Stimulated activated CD8-positive, alpha-beta memory T cell treated with anti-CD3 and anti-CD28 coated beads, Interleukin-4, amount 100 ng/mL, for 48 hours (primary cell): ENCODE results near the gene WDR91.
"Not testable (repeated sequence)": the region's sequence is repeated elsewhere in the genome, so short reads cannot be mapped to it uniquely, and the experiment has no call there.

Source experiments
- DNase-seq: peaks from one replicate; pipeline ENCODE4 v3.0.0-alpha.2; 2020

Gene WDR91

DNA sequence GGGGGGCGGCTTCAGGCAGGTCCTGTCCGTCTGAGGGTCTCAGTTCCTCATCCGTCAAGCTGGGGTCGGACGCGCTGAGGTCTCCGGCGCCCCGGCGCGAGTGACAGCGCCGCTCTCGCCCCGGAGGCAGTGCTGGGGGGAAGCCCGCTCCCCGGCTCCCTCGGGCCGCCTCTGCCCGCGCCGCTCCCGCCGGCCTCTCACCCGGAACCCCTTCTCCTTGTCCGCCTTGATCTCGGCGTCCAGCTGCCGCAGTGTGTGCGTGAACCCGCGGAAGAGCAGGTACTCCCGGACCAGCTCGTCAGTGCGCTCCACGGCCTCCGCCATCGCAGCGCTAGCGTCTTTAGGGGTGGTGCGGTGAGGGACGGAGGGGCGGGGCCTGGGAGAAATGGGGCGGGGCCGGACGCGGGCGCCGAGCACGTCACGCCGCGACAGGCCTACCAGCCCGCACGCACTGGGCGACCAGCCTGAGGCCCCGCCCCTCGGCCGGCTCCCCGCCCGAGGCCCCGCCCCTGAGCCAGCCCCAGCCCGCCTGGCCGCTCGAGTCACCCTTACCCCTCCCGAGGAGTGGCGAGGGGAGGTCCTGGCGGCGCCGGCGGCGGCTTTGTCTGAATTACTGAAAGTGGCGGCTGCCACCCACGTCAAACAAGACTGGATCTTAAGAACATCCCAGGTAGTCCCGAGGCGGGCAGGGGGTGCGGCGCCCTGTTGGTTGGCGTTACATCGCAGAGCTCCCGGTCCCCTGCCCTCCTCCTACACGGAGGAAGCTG, at the start of gene WDR91:
WDR91 (minus strand) TSS at position 348 of the 767 bp plus-strand sequence; CDS start at position 324, 24 bp downstream.
- DNase-seq, result peak; percentile 96

DNA sequence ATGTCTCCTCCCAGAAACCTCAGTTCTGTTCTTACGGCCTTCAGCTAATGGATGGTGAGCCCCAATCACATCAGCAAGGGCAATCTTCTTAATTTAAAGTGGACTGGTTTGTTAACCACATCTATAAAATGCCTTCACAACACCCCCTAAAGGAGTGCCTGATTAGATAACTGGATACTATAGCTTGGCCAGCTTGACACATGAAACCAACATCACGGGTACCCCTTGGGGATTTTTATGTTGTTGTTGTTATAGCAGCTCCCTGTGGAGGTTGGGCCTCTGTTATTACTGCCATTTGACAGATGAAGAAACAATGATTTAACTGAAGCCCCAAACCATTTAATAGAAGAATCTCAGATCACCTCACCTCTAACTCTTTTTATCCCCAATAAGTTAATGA, 49.1 kb upstream of the WDR91 start:
- DNase-seq, result no peak

DNA sequence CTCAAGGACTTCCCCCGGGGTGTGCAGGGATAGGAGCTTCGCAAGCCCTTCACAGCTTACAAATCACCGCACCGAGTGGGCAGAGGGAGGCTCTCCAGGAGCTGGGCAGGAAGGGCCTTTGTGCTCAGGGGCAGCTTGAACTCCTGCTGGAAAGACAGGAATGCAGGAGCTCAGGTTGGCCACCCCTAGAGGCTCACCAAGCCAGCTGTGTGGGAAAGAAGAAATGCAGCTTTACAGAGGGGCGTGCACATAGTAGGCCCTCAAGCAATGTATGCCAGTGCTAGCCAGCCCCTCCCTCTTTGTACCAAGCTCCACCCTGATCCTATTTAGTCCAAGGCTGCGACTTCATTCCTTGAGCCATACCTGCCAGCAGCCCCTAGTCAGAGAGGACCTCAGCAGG, 48.4 kb upstream of the WDR91 start:
- DNase-seq, result no peak

DNA sequence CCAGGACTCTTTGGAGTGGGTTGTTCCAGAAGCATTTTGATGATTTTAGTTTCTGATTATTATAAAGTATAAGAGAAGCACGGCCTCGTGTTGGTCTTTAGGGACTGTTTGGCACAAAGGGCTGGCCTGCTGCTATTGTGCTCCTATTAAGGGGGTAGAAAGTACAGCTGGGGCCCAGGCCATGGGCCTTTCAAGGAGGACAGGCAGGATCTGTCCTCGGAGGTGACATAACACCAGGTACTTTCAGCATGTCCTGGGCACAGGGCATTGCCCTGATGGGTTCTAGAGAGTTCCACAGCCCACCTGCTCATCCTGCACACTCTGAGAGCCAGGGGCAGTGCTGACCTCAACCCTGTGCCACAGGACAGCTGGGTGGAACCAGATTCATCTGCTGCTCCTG, 47.3 kb upstream of the WDR91 start:
- no peak for DNase-seq

DNA sequence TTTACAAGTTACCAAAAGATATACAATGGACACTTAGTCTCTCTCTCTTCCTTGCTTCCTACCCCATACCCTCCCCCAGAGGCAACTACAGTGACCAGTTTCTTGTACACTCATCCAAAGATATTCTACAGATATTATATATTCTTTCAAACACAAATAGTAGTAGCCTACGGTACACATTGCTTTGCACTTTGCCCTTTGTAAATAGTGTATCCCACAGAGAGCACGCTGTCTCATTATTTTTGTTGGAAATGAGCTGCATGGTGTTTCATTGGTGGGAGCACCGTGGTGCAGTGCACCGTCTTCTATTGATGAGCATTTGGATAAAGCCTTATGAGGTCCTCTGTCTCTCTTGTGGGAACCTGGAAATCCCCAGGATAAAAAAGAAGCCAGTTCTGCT, 46.5 kb upstream of the WDR91 start:
- DNase-seq, result no peak

DNA sequence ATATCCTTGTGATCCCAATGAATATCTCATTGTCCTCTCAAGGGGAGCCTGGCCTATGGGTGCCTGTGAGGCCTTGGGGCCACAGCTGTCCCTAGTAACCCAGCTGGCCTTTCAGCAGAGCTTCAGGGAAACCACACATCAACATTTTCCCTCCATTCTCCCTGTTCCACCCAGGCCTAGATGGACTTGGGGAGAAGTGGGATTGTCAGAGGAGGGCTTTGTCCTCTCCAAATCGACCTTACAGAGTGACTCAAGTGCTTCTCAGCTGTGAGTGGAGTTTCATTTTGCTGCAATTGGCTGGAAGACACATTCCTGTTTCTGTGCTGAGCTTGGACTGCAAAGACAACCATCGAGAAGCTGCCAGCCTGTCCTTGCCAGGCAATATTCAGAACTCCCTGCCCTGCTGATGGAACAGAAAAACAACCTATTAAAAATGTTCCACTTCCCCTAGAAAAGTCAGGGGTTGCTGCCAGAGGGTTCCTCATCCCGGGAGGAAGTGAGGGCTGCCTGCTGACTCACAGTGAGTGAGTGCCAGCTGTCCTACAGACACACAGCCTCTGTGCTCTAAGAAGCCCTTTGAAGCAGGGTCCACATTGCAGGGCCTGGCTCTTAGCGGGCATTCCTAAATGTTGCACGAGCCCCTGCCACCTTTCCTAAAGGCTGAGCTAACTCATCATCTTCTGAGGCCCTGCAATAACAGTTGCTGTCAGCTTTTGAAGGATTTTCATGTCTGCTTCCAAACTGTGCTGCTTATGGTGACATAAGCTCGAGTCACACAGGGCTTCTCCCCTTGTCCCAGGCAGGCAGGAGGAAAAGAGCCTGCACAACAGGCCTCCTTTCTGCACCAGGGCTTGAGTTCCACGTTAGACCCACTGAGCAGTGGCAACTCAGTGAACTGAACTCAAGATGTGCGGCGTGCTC, 42.8 kb upstream of the WDR91 start:
- DNase-seq, result no peak

DNA sequence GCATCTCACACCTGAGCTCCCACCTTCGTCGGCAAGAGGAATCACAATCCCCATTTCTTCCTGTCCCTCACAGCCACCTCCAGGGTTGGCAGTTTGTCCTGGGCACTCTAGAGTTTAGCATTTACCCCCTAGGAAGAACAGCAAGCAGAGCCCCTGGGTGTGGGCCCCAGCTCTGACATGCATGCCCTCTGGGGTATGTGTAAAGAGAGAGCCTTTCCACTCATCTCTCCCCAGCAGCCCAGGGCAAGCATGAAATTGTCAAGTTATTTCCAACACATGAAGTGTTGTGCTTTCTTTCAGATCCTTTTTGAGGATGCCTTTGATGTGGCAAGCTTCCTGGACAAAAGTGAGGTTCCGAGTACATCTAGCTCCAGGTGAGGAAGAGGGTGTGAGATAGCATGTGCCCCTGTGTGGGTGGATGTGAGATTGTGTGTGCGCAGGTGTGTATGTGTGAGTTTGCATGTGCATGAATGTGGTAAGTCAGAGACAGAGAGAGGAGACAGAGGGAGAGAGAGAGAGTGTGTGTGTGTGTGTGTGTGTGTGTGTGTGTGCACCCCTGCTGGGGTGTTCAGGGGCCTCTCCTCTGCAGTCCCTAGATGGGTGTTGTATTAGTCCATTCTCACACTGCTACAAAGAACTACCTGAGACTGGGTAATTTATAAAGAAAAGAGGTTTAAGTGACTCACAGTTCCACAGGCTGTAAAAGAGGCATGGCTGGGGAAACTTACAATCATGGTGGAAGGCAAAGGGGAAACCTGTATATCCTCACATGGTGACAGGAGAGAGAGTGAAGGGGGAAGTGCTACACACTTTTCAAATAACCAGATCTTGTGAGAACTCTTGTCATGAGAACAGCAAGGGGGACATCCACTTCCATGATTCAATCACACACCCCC, 40.4 kb upstream of the WDR91 start:
- DNase-seq, result no peak

DNA sequence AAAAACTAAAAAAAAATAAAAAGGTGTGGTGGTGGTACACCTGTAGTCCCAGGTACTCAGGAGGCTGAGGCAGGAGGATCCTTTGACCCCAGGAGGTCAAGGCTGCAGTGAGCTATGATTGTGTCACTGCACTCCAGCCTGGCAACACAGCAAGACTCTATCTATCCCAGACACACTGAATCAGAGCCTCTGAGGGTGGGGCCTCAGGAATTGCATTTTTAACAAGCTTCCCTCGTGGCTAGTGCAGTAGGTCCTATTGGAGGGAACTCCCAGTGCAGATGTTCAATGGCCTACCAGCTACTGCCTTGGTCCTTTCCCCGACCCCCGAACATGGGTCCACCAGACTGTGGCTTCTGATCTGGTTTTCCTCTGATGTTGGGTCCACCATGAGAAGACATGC, 37.2 kb upstream of the WDR91 start:
- DNase-seq, result peak; percentile 3

DNA sequence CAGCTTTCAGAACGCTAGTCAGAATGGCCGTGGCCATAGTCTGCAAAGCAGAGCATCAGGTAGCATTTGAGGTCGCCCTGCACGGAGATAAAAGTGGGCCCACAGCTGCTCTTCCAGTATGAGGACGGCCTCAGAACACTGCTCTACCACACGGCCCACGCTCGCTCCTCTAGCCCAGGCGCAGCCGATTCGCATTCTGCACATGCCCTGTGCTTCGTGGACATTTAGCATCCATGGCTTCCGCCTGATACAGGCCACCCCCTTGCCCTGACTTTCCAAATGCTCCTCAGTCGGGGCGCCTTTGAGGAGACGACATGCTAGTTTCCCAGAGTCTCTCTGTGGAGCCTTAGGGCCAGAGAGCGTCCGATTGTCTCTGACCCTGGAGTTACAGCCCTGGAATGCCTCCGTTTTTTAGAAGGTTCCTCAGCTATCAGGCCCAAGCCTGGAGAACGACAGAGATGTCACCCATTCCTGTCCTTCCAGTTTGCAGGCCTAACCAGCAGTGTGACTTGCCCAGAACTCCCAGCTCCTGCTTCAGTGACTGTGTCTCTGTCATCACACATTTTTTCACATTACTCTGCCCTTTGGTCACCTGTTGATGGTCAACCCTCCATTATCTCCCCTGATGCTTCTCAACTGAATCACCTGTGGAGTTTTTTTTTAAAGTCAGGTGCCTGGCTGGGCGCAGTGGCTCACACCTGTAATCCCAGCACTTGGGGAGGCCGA, 36.6 kb upstream of the WDR91 start:
- DNase-seq, result peak; percentile 3

DNA sequence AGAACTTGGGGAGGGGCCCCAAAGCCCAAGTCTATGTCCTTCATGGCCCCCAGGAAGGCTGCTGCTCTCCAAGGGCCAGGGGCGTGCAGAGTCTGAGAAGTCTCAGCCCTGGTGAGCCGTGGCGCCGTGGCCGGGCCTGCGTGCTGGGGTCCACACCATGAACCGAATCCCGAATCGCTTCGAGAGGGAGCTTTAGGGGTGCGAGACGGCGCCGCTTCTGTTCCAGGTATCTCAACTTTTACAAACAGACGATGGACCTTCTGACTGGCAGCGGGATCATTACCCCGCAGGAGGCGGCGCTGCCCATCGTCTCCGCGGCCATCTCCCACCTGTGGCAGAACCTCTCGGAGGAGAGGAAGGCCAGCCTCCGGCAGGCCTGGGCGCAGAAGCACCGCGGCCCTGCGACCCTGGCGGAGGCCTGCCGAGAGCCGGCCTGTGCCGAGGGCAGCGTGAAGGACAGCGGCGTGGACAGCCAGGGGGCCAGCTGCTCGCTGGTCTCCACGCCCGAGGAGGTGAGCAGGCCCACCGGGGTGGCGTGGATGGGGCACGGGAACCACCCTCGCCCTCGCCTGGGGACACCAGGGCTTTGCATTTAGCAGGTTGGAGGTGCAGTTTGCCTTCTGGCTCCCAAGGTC, 35.0 kb upstream of the WDR91 start:
- no peak for DNase-seq

DNA sequence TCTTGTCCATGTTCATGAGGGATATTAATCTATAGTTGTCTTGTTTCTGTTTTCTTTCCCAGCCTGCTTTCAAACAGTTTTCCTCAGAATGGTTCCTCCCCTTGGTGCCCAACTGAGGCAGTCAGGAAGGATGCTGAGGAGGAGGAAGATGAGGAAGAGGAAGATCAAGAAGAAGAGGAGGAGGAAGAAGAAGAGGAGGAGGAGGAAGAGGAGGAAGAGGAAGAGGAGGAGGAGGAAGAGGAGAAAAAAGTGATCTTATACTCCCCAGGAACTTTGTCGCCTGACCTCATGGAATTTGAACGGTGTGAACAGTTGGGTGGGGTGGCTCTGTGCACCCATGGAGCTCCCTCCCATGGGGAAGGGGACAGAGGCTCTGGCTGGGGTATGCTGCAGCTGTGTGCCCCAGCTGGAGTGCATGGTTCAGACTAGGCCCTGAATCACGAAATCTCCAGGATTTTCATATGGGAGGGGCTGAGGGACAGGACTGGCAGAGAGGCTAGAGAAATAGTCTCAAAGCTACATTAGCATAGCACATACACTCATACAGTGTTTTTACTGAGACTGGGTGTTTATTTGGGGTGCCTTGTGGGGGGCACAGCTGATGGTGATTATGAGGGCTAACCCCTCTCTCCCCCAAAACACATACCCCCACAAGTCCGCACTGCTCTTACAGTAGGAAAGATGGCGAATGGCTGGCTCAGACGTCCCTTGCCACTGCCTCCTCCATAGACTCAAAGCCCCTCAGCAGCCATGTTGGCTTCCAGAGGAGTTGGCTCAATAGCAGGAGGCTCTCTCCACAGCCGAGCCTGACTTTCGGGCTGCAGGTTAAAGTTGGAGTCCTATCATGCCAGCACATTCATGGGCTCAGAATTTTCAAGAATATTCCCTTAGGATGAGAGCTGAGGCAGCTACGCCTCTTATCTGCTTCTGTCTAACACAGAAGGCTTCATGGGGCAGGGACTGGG, 34.2 kb upstream of the WDR91 start:
- DNase-seq, result no peak

DNA sequence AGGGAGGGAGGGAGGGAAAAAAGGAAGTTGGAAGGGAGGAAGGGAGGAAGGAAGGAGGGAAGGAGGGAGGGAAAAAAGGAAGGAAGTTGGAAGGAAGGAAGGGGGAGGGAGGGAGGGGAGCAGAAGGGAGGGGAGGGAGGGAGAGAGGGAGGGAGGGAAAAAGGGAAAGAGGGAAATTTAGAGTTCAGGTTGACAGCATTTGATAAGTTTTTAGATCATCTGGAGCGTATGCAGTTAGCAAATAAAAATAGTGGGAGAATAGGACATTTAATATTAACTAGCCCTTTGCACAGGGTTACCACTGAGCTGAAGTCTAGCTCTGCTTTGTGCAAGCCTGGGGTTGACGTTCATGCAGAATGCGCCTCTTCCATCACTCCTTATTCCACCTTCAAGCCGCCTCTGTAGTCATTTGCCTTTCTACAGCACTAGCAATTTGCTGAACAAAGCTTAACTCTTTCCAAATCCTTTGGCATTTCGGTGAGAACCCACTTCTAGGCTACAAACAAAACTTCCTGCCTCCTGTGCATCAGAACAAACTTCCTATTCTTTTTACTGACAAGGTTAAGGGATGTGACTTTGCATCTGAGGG, 30.9 kb upstream of the WDR91 start:
- no peak for DNase-seq

DNA sequence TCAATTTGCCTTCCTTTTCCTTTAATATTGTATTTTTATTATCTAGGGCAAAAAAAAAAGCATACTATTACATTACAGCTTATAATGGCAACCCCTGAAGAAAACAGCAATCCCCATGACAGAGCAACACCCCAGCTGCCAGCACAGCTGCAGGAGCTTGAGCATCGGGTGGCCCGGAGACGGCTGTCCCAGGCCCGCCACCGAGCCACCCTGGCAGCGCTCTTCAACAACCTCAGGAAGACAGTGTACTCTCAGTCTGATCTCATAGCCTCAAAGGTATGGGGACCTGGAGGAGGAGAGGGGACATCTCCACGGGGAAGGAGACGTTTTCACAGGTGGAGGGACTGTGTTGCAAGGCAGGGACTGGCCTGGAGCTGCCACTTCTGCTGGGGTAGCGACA, 29.1 kb upstream of the WDR91 start:
- no peak for DNase-seq

DNA sequence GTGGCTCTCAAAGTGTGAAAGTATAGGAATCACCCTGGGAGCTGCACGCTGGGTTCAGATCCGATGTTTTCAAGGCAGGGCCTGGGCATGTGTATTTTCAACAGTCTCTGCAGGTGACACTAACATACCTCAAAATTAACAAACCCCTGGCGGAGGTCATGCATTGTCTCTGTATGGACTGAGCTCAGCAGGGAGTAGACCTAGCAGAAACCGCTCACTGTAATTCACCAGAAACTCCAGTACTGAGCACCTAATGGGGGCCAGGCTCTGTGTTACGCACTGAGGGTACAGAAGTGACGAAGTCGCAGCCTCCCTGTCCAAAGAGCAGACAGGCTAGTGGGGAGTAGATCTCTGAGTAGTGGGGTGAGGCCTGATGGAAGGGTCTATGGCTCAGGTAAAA, 27.9 kb upstream of the WDR91 start:
- no peak for DNase-seq

DNA sequence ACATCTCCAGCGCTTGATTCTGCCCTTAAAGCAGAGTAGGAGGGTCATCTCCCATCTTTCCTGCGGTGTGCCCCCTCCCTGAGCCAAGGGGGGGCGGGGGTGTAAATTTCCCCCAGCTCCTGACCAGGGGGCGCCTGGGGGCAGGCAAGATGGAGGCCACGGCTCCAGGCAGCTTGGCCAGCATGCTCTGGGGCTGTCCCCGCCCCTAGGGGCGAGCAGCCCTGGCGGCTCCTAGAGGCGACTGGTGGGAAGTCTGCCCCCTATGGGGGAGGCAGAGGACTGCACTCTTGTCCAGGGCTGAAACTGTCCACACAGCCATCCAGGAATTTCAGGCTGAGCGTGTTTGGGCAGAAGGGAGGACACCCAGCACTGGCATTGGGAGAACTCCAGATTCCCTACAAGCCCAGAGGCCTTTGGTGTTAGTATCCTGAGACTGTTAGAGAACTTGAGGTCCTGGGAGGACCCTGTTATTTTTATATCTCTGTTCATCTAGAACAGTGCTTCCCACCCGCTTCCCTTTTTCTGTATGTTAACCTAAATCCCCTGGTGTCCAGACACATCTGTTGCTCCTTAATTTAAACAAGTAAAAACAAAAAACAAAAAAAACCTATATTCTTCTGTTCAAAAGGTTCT, 26.9 kb upstream of the WDR91 start:
- DNase-seq, result peak; percentile 38

DNA sequence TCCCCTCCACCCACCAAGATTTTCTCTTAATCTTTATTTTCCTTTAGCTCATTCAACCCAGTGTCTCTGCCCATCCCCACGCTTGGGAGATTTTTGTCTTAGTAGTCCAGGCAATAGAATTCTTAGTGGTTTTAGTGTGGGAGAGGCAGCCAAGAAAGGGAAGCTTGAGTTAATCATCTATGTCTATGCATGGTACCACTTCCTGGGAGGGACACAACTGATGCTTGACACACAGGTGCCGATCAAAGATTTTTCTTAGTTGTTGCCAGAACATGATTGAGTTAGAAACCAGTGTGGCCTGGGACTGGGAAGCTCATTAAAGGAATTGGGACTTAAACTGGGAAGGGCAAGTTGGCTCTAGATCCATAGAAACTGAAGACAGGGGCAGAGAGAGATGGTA, 25.4 kb upstream of the WDR91 start:
- no peak for DNase-seq

DNA sequence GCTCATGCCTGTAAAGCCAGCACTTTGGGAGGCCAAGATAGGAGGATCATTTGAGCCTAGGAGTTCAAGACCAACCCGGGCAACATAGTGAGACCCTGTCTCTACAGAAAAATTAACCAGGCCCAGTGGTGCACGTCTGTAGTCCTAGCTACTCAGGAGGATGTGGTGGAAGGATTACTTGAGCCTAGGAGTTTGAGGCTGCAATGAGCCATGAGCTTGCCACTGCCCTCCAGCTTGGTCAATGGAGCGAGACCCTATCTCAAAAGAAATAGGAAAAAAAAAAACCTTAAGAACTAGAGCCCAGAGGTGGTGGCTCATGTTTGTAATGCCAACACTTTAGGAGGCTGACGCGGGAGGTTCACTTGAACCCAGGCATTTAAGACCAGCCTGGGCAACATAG, 24.5 kb upstream of the WDR91 start:
- no peak for DNase-seq

DNA sequence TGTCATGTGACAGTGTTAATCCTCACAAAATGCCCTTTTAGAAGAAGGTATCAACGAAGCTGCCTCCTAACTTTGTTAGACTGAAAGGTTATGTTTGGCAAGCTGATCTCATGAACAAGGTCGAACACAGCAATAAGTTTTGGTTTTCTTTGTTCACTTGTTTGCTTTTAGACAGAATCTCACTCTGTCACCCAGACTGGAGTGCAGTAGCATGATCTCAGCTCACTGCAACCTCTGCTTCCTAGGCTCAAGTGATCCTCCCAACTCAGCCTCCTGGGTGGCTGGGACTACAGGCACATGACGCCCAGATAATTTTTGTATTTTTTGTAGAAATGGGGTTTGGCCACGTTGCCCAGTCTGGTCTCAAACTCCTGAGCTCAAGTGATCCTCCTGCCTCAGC, 23.4 kb upstream of the WDR91 start:
- no peak for DNase-seq

DNA sequence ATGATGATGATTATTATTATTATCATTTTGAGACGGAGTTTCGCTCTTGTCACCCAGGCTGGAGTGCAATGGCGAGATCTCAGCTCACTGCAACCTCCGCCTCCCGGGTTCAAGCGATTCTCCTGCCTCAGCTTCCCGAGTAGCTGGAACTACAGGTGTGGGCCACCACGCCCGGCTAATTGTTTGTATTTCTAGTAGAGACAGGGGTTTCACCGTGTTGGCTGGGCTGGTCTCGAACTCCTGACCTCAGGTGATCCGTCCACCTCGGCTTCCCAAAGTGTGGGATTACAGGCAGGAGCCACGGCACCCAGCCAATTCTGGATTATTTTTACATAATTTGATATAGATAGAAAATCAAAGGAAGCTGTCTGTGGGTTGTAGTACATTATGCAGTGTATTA, 22.8 kb upstream of the WDR91 start:
- DNase-seq, result not testable (repeated sequence)

DNA sequence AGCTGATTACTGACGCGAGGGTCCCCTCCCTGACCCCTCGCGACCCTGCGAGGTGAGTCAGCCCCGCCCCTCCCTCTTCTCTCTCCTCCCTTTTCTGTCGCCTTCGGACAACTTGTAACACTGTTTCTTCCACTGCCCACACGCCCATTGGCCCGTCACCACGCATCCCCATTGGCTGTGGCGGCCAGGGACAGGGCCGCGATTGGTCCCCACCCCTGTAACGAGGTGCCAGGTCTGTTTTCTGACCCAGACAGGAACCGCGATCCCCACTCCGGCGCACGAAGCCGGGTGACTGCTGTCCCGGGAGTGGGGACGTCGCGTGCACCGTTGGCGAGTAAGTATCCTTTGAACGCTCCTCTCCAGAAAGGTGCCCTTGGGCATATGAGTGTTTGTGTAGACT, 22.2 kb upstream of the WDR91 start, which contains the start of gene STRA8:
STRA8 (plus strand) TSS at position 269 of the 400 bp plus-strand sequence. CDS start 6,687 bp downstream, outside the sequence.
- DNase-seq, result no peak
